Erythroblast (primary cell): ENCODE data around the gene MAGI1.

Experiments used
- GATA1 ChIP-seq: IDR thresholded peaks from 2 replicates; pipeline ENCODE4 v1.6.1; 2011; ENCODE audit warnings: low read depth, mild to moderate bottlenecking, control low read depth, low read length, moderate library complexity
- POLR2A ChIP-seq: IDR thresholded peaks from 2 replicates; pipeline ENCODE4 v1.6.1; 2011; ENCODE audit warnings: mild to moderate bottlenecking, low read length

- TF ChIP-seq POLR2A, result no peak
- TF ChIP-seq GATA1, result no peak
These were observed 167.2 kb downstream of the MAGI1 start for GRCh38 chr3:65871305-65872141.
